Panc1 (cell line): ENCODE measurements around the gene GNA12. TPM values are rescaled to one million over a fixed set of nuclear protein-coding genes. Genes with fewer than 3 reads are reported as not detected.

Experiments used
- ATAC-seq: fragments of 200-7000 bp; cut with Tn5 transposase; 2 replicates; pipeline ENCODE4 v1.9.1; 2020; ENCODE audit warnings: mild to moderate bottlenecking, moderate library complexity
- BruUV-seq: library from RNA; stranded (reverse); fragments of 400-500 nt; replicated peaks from 2 replicates; lab custom pipeline; 2021; lab: Mats Ljungman, UMichigan
- CTCF ChIA-PET: fragments of 300-600 bp; sonication (Branson Sonifier 250); formaldehyde crosslinking; loops from one replicate; lab custom pipeline; 2022; ENCODE audit warnings: antibody characterized with exemption; lab: Charles Lee
- POLR2A ChIA-PET: fragments of 300-600 bp; sonication (Branson Sonifier 250); formaldehyde crosslinking; loops from one replicate; lab custom pipeline; 2022; ENCODE audit warnings: antibody characterized with exemption; lab: Charles Lee
- DNase-seq: peaks from one replicate; pipeline ENCODE4 v3.0.0-alpha.2; 2010; ENCODE audit warnings: low read depth, low spot score
- H3K27ac ChIP-seq: 2 replicates; pipeline ENCODE4 v1.5.1; 2011; ENCODE audit warnings: mild to moderate bottlenecking, low read length, inconsistent platforms
- H3K27me3 ChIP-seq: fragments of 200-500 bp; sonication (Bioruptor generic); 2 replicates; pipeline ENCODE4 v1.6.0; 2014; ENCODE audit warnings: low read length, inconsistent platforms; ENCODE audit not compliant: control insufficient read depth, insufficient read depth
- H3K36me3 ChIP-seq: fragments of 200-500 bp; sonication (Bioruptor generic); 2 replicates; pipeline ENCODE4 v1.5.1; 2014; ENCODE audit warnings: inconsistent platforms, mild to moderate bottlenecking, low read length, moderate library complexity; ENCODE audit not compliant: control insufficient read depth, insufficient read depth
- H3K4me1 ChIP-seq: 2 replicates; pipeline ENCODE4 v1.5.1; 2011; ENCODE audit warnings: inconsistent platforms, mild to moderate bottlenecking, low read length, moderate library complexity; ENCODE audit not compliant: control insufficient read depth, insufficient read depth
- H3K4me3 ChIP-seq, 2 experiments: 2 replicates each; pipeline ENCODE4 v1.5.1; 2011 to 2012; ENCODE audit warnings: low read depth in 2 of 2, low read length in 2 of 2, mild to moderate bottlenecking in 2 of 2, inconsistent platforms in 1 of 2, moderate library complexity in 1 of 2
- H3K9me3 ChIP-seq: fragments of 200-500 bp; sonication (Bioruptor generic); 2 replicates; pipeline ENCODE4 v1.5.1; 2014; ENCODE audit warnings: low read depth, mild to moderate bottlenecking, inconsistent platforms, low read length, moderate library complexity; ENCODE audit not compliant: control insufficient read depth, insufficient read depth
- POLR2AphosphoS5 ChIP-seq: IDR thresholded peaks from 2 replicates; pipeline ENCODE4 v1.6.1; 2012; ENCODE audit warnings: mild to moderate bottlenecking, low read depth, low read length, moderate library complexity
- SIN3A ChIP-seq: IDR thresholded peaks from 2 replicates; pipeline ENCODE4 v1.6.1; 2012; ENCODE audit warnings: low read depth, mild to moderate bottlenecking, low read length, moderate library complexity, borderline replicate concordance; ENCODE audit not compliant: insufficient read depth
- TCF7L2 ChIP-seq: IDR thresholded peaks from 2 replicates; pipeline ENCODE4 v1.6.1; 2011; ENCODE audit warnings: mild to moderate bottlenecking, low read depth, low read length, inconsistent platforms
- in situ Hi-C: cut with HindIII; loops from 2 replicates; pipeline ENCODE4 v1.10.0; 2016; ENCODE audit warnings: low sequenced_read_pairs, low pct_unique_long_range_greater_than_20kb
- intact Hi-C: fragments of 100-400 bp; cut with micrococcal nuclease; formaldehyde crosslinking; loops from one replicate; pipeline ENCODE4 v1.10.0; 2022; ENCODE audit not compliant: unreplicated experiment
- total RNA-seq: library from RNA; stranded (reverse); gene quantifications from one replicate; pipeline ENCODE4 v1.2.1, GENCODE V29; 2021; ENCODE audit not compliant: unreplicated experiment
- TF ChIP-seq, protein P1 (sequence below), 2 experiments: IDR thresholded peaks; 2 replicates each; pipeline ENCODE4 v1.6.1; 2011 to 2012; ENCODE audit warnings: low read depth in 2 of 2, control low read depth in 1 of 2, low read length in 1 of 2, mild to moderate bottlenecking in 1 of 2, moderate library complexity in 1 of 2; ENCODE audit not compliant: insufficient read depth in 1 of 2
- TF ChIP-seq, protein P2 (sequence below): fragments of 450-650 bp; IDR thresholded peaks from 2 replicates; pipeline ENCODE4 v1.5.1; 2017; ENCODE audit warnings: mild to moderate bottlenecking

The GNA12 gene
- total RNA-seq, 1 experiment from 2014 or later: 139 TPM

DNA sequence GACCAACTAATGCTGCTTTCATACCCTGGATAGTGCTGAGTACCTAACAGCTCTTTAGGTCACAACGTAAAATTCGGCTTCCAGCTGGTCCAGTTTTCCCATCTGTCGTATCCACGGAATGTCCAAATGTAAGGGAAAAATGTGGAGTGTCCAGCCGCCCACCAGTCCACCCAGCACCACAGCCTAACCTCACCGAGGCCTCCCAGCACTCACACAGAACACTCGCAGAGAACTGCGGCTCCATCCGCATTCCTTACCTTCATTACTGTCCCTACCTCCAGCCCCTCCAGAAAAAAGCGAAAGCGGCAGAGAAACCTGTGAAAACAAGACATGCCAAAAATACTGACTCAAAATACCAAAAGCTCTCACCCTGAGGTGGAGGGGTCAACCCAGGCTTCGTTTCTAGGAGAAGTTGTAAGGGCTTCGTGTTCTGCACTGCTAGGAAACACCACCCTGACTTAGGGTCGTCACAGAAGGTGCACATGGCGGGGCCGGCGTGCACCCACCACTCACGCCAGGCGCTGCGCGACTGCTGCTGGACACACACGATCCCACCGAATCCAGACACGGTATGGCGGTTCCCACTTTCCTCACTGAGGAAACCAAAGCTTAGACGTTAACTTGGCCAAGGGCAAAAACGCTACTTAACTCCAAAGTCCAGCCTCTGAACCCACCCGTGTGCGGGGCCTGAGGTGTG, 82.2 kb downstream of the GNA12 start:
- DNase-seq (no peak), ATAC-seq (no peak)
- H3K36me3 ChIP-seq: no peaks in the 10 kb centered on the region
- TF ChIP-seq, protein P1, sequence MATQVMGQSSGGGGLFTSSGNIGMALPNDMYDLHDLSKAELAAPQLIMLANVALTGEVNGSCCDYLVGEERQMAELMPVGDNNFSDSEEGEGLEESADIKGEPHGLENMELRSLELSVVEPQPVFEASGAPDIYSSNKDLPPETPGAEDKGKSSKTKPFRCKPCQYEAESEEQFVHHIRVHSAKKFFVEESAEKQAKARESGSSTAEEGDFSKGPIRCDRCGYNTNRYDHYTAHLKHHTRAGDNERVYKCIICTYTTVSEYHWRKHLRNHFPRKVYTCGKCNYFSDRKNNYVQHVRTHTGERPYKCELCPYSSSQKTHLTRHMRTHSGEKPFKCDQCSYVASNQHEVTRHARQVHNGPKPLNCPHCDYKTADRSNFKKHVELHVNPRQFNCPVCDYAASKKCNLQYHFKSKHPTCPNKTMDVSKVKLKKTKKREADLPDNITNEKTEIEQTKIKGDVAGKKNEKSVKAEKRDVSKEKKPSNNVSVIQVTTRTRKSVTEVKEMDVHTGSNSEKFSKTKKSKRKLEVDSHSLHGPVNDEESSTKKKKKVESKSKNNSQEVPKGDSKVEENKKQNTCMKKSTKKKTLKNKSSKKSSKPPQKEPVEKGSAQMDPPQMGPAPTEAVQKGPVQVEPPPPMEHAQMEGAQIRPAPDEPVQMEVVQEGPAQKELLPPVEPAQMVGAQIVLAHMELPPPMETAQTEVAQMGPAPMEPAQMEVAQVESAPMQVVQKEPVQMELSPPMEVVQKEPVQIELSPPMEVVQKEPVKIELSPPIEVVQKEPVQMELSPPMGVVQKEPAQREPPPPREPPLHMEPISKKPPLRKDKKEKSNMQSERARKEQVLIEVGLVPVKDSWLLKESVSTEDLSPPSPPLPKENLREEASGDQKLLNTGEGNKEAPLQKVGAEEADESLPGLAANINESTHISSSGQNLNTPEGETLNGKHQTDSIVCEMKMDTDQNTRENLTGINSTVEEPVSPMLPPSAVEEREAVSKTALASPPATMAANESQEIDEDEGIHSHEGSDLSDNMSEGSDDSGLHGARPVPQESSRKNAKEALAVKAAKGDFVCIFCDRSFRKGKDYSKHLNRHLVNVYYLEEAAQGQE (IDR thresholded peaks at IDR 0.05; ENCODE audit: insufficient read depth in 1 of 2, low read depth in 2 of 2, low read length in 1 of 2): no peak
- no peak for TF ChIP-seq TCF7L2
- peak overlapping the region; percentile 98 for H3K27ac ChIP-seq
- BruUV-seq: no TSS peak
- peaks cover 69% of the 10 kb centered on the region for H3K4me1 ChIP-seq
- no peak overlapping the region for H3K4me3 ChIP-seq
- intact Hi-C loops: no loop called here
- POLR2A ChIA-PET: interaction anchor here (0.6 kb wide), 1 partner anchor 174 kb away, joined by 3 read pairs; no protein-coding TSS in a partner anchor
- no peaks in the 10 kb centered on the region for H3K9me3 ChIP-seq
- CTCF ChIA-PET: no interaction called here
- in situ Hi-C loops: no loop called here
- H3K27me3 ChIP-seq: no peaks in the 10 kb centered on the region

- TF ChIP-seq, protein P2, sequence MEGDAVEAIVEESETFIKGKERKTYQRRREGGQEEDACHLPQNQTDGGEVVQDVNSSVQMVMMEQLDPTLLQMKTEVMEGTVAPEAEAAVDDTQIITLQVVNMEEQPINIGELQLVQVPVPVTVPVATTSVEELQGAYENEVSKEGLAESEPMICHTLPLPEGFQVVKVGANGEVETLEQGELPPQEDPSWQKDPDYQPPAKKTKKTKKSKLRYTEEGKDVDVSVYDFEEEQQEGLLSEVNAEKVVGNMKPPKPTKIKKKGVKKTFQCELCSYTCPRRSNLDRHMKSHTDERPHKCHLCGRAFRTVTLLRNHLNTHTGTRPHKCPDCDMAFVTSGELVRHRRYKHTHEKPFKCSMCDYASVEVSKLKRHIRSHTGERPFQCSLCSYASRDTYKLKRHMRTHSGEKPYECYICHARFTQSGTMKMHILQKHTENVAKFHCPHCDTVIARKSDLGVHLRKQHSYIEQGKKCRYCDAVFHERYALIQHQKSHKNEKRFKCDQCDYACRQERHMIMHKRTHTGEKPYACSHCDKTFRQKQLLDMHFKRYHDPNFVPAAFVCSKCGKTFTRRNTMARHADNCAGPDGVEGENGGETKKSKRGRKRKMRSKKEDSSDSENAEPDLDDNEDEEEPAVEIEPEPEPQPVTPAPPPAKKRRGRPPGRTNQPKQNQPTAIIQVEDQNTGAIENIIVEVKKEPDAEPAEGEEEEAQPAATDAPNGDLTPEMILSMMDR: no peak
- no peak for TF ChIP-seq TCF7L2
- TF ChIP-seq POLR2AphosphoS5: no peak
- no peak for TF ChIP-seq SIN3A
- TF ChIP-seq, protein P1 (IDR thresholded peaks at IDR 0.05; ENCODE audit: insufficient read depth in 1 of 2, low read depth in 2 of 2, low read length in 1 of 2): no peak; a peak in 1 of 4 replicates
- POLR2A ChIA-PET: interaction anchor here (0.6 kb wide), 1 partner anchor 175 kb away, joined by 3 read pairs; no protein-coding TSS in a partner anchor
- in situ Hi-C loops: no loop called here
- BruUV-seq: TSS peak; percentile 37
- DNase-seq: no peak
- H3K27ac ChIP-seq: peak overlapping the region; percentile 98
- H3K36me3 ChIP-seq: no peaks in the 10 kb centered on the region
- no peaks in the 10 kb centered on the region for H3K27me3 ChIP-seq
- H3K4me3 ChIP-seq: no peak overlapping the region
- CTCF ChIA-PET: interaction anchor here (0.9 to 1.1 kb wide), 2 partner anchors 40 to 41 kb away, joined by 3 to 4 read pairs; no protein-coding TSS in a partner anchor
- no peak for ATAC-seq
- H3K4me1 ChIP-seq: peaks cover 76% of the 10 kb centered on the region
- intact Hi-C loops: no loop called here
- H3K9me3 ChIP-seq: no peaks in the 10 kb centered on the region
Observed at GRCh38 chr7:2761131-2761624, 82.9 kb downstream of the GNA12 start.
